ENCODE data around the gene SHLD2.
A peak's percentile ranks its signal among the peaks of the same experiment; 100 is the strongest.
"Not testable (repeated sequence)": the region's sequence is repeated elsewhere in the genome, so short reads cannot be mapped to it uniquely, and the experiment has no call there.

The SHLD2 gene

DNA sequence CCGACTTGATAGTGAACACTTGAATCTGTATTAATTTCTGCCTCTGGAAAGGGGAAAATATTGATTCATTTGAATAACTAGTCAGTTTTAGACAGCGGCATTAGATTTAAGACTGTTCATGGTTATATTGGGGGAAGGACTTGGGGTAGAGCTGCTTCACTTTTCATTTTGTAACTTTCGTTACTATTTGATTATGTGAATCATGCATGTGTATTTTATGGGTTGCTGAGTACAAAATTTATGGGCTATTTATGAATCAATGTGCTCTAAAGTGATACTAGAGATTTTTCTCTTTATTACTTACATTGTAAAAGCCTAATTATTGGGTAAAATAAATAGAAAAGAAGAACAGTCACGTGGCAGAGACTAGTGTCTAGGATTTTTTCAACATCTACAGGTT, 5.3 kb upstream of the SHLD2 start:
- DNase-seq = no peak

DNA sequence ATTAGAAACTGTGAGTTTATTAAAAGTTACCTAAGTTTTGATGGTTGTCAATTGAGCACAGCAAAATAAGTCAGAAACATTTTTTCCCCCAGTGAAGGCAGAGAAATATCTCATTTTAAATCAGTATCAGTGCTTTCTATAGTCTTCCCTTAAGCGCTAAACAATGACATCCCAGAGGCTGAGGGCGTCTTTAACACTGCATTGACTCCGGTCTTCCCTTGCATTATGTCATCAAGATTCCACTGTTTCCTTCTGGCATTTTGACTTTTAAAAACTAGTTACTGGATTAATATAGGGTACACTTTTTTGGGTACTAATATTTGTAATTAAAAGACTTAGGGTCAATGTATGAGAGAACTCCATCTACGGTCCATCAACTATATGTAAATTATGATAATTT, 4.2 kb upstream of the SHLD2 start:
- DNase-seq = no peak

DNA sequence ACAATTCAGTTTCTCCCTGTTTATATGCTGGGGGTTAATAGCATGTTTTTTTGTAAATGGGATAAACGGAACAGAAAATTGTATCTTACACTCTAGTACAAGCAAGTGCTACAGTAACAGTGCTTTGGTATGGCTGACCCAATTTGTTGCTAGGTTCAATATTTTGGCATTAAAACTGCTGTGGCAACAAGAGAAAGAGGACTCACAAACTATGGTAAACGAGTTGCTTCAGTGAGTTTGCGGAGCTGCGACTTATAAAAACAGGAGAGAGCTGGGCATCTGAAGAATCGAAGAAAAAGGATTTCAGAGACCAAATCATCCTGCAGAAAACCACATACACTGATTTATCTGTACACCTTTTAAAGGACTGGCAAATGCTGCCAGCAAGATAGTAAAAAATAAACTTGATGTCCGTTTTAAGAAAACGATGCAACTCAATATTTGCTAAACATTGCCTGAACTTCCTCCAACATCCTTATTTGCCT, 2.6 kb upstream of the SHLD2 start:
- peak in 1 of 3 experiments; percentile 12 for DNase-seq

DNA sequence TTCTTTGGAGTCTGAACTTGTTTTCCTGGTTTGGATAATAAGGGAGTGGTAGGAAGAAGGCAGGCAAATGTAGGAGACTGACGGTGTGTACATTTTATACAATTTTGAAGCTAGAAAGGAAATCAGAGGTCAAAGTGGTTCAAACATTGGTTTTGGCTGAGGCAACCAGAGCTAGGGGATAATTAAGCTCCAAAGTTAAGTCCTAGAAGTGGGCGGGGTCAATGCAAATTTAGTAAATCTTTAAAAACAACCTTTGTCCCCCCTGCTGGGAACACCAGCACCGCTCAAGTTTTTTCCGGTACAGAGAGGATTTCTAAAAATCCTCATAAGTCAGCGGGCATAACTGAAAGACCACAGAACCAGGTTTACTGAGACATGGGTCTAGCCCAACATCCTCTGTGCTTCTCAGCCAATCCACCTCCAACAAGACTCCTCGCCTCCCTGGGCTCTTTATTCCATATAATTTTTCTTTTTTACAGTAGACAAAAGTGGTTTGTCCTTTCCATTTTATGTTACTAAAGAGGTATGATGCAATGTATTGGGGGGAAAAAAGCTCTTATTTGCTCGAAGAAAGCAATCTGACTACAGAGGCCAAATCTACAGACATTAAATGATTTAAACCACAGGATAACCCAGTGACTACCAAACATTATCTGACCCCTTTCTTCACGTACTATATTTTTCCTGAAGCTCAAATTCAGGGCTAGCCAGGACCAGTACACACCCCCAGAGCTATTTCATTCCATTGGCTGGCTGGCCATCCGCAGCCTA, 2.0 kb upstream of the SHLD2 start:
- peak in 1 of 3 experiments; percentile 12 for DNase-seq

DNA sequence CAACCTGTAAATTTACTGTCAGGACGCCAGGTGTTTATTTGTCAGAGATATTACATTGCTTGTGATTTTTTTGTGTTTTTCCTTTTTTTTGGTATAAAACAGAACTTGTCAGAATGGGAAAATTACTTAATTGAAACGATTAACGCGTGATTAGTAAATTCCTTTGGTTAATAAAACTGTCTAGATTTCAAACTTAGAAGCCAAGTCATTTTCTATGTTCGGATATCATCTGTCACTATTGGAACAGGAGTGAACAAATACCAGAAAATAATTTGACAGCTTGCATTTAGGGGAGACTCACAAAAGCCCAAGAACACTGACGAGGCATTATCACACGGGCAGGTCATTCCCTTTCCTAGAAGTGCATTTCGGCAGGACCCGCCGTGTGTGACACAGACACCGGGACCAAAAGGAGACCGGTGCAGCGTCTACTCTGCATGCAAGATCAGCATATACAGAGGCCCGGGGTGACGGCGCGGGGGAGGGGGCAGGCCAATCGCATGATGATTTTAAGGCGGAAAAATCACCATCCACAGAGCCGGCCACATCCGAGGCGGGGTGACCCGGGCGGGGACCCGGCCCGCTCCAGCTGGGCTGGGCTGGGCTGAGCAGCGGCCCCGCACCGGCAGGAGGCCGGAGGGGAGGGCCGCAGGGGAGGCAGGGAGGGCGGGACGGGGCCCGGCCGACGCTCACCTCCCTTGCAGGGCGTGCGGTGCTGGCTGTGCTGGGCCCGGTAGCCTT, 1.2 kb upstream of the SHLD2 start:
- DNase-seq = peak in 2 of 3 experiments; percentile 56 to 57

DNA sequence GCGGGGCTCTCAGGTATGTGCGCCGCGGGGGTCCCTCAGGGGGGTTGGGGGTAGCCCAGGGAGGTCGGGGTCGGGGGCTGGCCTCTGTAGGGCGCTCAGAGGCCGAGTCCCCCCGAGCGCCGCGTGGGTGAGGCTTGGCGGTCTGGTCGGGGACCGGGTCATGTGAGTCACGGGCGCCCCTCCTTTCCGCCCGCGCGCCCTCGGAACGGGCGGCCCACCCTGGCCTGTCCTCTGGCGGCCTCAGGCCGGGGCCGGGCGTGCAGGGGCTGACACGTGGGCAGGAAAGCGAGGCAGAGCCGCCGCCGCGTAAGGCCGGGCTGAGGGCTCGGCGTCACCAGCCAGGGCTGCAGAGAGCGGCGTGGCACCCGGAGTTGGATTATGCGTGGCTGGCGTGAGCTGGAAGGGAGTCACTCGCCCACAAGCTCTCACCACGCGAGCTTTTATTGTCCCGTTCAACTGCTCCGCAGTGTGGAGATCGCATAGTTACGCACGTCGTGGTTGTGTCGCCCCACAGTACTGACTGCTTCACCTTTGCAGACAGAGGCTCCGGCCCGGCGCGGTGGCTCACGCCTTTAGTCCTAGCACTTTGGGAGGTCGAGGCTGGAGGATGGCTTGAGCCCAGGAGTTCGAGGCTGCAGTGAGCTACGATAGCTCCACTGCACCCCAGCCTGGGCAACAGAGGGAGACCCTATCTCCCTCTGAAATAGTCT, 385 bp downstream of the SHLD2 start:
- peak; percentile 29 to 81 (median 78) for DNase-seq

DNA sequence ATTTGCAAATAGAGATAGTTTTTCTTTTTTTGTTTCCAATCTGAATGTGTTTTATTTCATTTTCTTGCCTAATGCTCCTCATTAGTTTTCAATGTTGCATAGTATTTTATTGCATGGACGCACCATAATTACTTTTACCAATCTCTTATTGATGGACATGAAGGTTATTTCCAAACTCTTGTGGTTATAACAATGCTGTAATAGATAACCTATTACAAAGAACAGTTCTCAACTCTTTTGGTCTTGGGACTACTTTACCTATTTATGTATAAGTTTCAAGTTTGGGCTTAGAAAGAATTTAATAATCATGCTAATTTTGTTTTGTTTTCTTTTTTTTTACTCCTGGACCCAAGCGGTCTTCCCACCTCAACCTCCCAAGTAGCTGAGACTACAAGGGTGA, 7.0 kb downstream of the SHLD2 start:
- no peak for DNase-seq

DNA sequence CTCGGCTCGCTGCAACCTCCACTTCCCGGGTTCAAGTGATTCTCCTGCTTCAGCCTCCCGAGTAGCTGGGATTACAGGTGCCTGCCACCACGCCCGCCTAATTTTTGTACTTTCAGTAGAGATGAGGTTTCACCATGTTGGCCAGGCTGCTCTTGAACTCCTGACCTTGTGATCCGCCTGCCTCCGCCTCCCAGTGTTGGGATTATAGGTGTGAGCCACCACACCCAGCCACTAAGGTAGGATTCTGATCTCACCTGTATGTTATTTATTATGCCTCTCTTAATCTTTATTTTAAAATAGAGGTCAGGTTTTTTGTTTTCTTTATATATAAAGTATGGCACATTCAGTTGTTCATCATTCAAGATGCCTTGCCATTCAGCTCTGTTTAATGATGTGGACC, 9.7 kb downstream of the SHLD2 start:
- DNase-seq = not testable (repeated sequence)

DNA sequence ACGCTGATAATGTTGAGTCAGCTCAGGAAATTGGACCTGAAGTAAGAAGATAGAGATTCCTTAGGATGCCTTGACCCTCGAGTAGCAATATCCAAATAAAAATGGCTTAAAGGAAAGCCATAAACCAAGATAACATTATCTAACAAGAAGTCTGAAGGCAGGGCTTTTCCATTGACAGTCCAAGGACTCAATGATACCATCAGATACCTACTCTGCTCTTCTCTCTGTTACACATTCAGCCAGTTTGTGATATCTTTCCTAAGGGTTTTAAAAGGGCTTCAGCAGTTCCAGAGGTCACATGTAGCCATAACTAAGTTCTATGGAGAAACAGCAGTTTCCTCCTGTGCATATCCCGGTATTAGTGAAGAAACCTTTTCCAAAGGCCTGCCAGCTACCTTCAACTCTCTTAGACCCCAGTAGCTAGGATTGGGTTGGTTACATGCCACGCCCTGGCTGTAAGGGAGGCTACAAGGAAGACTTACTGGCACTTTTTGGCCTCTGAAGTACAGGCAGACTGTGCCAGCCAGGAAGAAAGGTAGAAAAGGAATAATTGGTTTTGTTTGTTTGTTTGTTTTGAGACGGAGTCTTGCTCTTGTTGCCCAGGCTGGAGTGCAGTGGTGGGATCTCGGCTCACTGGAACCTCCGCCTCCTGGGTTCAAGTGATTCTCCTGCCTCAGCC, 10.6 kb downstream of the SHLD2 start:
- no peak for DNase-seq

DNA sequence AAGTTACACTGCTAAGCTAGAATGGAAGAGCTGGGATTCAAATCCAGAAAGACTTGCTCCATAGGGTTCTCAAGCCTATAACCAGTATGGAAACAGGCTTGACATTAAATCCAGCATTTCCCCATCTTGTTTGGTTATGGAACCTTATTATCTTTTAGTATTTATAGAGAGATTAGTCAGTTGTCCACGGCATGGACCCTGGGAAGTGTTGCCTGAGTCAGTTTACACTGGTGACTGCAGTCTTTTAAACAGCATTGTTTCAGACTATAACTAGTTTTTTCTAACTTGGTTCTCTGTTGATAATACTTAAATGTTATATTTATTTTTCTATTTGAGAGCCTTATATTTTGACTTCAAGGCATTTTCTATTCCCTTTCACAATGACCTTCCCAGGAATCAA, 23.1 kb downstream of the SHLD2 start:
- not testable (repeated sequence) for DNase-seq

DNA sequence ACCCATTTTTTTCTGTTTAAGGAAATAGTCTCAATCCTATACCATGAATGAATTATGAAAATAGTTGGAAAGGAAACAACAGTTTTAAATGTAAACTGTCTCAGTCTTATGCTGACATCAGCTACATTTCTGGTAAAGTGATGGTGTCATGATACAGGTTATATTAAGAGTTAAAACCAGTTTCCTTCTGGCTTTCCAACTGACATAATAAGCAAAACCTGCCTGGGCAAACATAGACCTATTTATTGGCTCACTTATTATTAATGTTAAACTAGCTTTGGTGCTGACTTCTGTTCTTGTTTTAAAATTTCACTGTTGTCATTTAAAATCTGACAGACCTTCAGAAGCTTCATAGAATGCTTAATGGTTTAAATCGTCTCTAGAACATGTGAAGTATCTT, 24.0 kb downstream of the SHLD2 start:
- not testable (repeated sequence) for DNase-seq

DNA sequence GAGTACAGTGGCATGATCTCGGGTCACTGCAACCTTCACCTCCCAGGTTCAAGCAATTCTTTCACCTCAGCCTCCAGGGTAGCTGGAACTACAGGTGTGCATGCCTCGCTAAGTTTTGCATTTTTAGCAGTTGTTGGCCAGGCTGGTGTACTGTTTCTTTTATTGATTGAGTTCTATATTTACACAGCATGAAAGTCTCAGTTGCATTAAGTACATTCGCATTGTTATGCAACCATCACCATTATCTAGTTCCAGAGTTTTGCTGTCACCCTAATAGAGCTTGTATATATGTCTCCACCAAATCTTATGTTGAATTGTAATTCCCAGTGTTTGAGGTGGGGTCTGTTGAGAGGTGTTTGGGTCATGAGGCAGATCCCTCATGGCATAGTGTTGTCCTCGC, 28.3 kb downstream of the SHLD2 start:
- not testable (repeated sequence) for DNase-seq

DNA sequence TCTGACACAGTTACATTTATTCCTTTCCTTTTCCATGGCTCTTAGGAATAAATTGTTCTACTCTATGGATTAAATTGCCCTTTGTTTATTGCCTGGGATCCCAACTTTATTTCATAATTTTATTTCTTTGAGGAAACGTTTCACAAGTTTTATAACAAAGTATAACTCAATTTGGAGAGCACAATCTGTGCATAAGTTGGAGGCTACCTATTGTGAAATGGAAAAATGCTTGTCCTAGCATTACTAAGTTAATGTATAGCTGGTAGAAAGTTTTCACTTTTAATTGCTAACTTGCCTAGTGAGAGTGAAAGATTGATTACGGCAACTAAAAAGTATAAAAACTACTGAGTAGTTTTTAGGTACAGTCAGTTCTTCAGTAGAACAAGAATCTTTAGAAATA, 32.0 kb downstream of the SHLD2 start:
- DNase-seq = not testable (repeated sequence)

DNA sequence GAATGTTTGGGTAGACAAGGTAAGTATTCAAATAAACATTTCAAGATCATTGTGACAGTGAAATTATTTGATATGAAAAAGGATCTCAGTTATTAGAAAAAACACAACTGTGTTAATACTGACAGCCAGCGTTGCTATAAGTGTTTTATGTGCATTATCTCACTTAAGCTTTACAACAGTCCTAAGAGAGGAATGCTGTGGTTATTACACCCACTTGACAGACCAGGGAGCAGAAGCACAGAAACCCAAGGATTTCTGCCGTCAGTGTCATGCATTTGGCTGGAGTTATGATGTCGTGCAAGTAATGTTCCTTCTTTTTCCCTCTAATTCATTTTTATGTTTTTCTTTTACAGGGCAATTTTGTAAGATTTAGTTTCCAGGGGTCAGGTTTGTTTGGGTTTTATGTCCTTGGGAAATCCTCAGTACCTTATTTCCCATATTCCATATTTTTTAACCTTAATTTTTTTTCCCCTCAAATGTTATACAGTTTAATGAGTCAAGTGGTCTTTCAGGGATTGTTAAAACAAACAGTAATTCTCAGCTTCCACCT, 32.7 kb downstream of the SHLD2 start:
- DNase-seq = not testable (repeated sequence)

DNA sequence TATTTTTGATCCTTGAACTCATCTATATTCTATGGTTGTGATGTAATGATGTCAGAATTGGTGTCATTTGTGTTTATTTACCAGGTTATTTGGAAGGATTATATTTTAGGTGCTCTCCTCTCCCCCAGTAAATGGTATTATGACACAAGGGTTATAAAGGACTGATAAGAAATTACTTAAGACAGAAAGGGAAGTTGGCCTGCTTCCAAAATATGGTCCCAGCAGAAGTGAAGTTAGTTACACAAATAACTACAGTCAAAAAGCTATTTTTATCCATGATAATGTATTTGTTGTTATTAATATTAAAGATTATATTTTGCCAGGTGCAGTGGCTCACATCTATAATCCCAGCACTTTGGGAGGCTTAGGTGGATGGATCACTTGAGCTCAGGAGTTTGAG, 37.2 kb downstream of the SHLD2 start:
- not testable (repeated sequence) for DNase-seq

DNA sequence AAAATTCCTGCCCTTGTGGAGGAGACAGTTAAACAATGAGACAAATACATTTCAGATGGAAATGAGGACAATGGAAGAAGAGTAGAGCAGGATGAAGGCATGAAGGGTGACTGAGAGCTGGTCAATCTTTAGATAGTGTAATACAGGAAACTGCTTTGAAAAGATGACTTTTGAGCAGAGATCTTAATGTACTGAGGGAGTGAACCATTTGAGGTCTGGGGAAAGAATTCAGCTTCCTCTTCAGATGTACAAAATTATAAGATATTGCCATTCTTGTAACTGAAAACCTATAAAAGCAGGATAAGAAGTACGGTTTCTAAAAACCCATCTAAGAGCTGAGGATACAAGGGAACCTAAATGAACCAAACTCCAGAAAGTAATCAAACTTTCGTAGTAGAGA, 38.9 kb downstream of the SHLD2 start:
- DNase-seq = not testable (repeated sequence)

DNA sequence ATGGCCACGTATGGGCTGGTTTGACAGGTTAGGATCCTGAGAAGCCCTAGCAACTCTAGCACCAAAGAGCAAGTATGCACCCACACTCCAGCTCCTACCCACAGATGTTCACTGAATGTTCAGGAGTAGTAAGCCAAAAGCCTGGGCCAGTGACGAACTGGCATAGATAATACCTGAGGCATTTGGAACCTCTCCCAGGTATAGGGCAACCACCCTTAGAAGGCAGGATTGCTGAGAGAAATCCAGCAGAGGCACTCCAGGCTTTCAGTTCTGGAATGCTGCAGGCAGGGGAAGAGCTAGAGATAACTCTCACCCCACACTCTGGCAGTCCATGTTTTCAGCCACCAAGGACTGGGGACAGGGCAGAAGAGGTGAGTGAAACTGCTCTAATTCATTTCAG, 39.4 kb downstream of the SHLD2 start:
- not testable (repeated sequence) for DNase-seq

DNA sequence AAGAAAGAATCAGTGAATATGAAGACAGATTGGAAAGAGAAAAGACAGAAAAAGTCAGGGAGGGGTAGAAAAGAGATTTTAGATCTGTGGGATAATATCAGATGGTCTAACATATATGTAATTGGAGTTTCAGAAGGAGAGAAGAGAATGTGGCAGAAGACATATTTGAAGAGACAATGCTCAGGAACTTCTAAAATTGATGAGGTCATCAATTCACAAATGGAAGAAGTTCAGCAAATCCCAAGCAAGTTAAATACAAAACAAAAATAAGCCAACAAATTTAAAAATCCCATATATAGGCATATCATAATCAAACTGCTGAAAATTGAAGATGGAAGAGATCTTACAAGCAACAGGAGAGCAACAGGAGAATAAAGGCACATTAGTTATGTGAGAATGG, 42.5 kb downstream of the SHLD2 start:
- not testable (repeated sequence) for DNase-seq

DNA sequence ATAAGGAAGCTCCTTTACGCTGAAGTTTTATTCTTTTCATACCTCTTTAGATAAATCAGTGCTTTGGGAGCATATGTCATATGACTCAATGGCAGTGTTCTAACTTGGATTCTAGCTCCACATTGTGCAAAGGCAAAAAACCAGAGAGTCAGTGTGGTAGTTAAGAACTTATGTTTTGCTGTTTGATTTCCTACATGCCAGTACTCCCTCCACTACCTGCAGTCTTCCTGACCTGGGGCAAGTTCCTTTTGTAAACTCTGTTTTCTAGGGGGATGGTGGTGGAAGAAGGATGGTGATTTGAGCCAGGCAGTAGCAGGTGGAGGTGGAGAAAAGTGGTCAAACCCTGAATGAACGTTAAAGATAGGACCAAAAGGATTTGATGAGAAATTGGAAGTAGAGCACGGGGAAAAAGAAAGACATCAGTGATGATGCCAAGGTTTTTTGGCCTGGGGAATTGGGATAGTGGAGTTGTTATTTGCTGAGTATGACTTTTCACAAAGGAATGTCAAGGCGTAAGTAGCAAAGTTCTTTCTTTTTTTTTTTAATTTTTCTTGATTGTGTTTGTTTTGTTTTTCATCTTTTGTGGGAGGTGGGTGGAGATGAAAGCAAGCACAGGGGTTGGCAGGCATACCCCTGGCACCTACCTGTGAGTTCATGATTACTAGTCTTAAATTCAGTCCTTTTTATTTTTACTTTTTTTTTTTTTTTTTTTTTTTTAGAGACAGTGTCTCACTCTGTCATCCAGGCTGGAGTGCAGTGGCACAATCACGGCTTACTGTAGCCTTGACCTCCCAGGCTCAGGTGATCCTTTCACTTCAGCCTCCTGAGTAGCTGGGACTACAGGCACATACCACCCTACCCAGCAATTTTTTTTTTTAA, 47.5 kb downstream of the SHLD2 start:
- DNase-seq = not testable (repeated sequence)

DNA sequence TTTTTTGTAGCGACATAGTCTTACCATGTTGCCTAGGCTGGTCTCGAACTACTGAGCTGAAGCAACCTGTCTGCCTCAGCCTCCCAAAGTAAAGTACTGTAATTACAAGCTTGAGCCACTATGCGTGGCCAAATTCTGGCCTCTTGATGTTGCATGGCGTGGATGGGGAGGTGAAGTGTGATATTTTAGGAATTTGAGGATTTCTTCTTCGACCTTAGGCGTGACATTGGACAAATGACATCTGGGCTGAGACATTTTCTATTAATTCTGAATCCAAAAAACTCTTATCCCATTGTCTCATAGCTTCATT, 48.1 kb downstream of the SHLD2 start:
- not testable (repeated sequence) for DNase-seq

DNA sequence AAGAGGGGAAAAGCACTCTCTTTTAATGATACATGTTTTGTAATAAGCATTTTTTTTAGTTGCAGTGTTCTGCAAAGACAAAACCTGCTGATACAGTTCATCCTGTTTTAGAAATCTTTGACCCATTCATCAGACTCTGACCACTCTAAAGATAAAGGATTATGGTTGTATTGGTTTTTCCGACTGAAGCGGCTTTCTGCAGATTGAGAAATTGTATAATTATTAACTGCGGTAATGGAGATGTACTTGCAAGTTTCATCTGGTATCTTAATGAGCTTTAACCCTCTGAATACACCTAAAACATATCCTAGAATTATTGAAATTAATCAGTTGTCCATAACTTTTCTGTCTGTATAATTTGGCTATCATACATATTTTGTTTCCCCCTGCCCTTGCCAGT, 50.6 kb downstream of the SHLD2 start:
- DNase-seq = not testable (repeated sequence)
